Psoas muscle (tissue), 8 donors: ENCODE data around the gene EPHB1. TPM values are rescaled to one million over a fixed set of nuclear protein-coding genes. Genes with fewer than 3 reads are reported as not detected.

ENCODE experiments used
- ATAC-seq, 4 donors: fragments of 200-7000 bp; cut with Tn5 transposase; one replicate each; pipeline ENCODE4 v1.9.1; 2020; ENCODE audit warnings: moderate library complexity in 3 of 4, mild to moderate bottlenecking in 2 of 4
- DNase-seq, 2 donors: peaks; one replicate each; pipeline ENCODE4 v3.0.0-alpha.2; 2020
- H3K27ac ChIP-seq: fragments of 200-600 bp; one replicate; pipeline ENCODE4 v1.8.0; 2022
- H3K27me3 ChIP-seq, 3 donors: fragments of 200-600 bp in 1 of 3; one replicate each; pipeline versions ENCODE4 v1.6.1 to v1.8.0; 2013 to 2022; ENCODE audit warnings: low read length in 2 of 3, mild to moderate bottlenecking in 2 of 3, moderate library complexity in 1 of 3; ENCODE audit not compliant: insufficient read depth in 3 of 3
- H3K36me3 ChIP-seq, 2 donors: fragments of 200-600 bp in 1 of 2; one replicate each; pipeline versions ENCODE4 v1.6.1 to v1.8.0; 2013 to 2022; ENCODE audit warnings: low read depth in 1 of 2, mild to moderate bottlenecking in 1 of 2, moderate library complexity in 1 of 2; ENCODE audit not compliant: insufficient read depth in 1 of 2
- H3K4me1 ChIP-seq: fragments of 200-600 bp; one replicate; pipeline ENCODE4 v1.8.0; 2022
- H3K4me3 ChIP-seq: fragments of 200-600 bp; one replicate; pipeline ENCODE4 v1.8.0; 2022; ENCODE audit warnings: mild to moderate bottlenecking
- H3K9me3 ChIP-seq: fragments of 200-600 bp; one replicate; pipeline ENCODE4 v1.8.0; 2022
- CTCF ChIP-seq: fragments of 200-600 bp; IDR thresholded peaks from one replicate; pipeline ENCODE4 v1.8.0; 2022; ENCODE audit warnings: antibody characterized with exemption
- WGBS, 3 donors: extraction: QIAGEN DNeasy Blood & Tissue Kit; methylation state at CpG; one replicate each; pipeline versions ENCODE4 v1.1.6 to v1.1.7; 2013; 5-methylcytosine and 5-hydroxymethylcytosine counted together
- intact Hi-C, 2 donors: fragments of 100-400 bp; cut with DNase I; formaldehyde crosslinking; loops; one replicate each; pipeline versions ENCODE4 v1.11.0 to v1.14.2; 2022
- polyA plus RNA-seq, 3 donors: library from polyadenylated mRNA; stranded (reverse); fragments of 200-250 nt; gene quantifications; one replicate each; pipeline ENCODE4 v1.2.3, GENCODE V29; 2013
- total RNA-seq, 4 donors: library from RNA; stranded (reverse); fragmentation: NEBNext Ultra II Directional in 2 of 4; extraction: Animal tissue kit (Norgen Biotek cat#: 25700) in 2 of 4; gene quantifications; one replicate each; pipeline versions ENCODE4 v1.2.1 to v1.2.4, GENCODE V29; 2021 to 2023
- donor health status: healthy with polysubstance abuse.
- donor health status: DM: no; HTN: no; CAD: no; lungs with moderate emphysema.
- donor health status: Bipolar disorder and iron deficiency.
- donor health status: healthy.
- donor health status: DM: yes; HTN: yes; CAD: no.
- donor health status: DM: no; HTN: no; CAD: no.
- donor health status: DM: no; HTN: no; CAD: no.
- donor health status: DM: yes; HTN: yes; CAD: no.

The EPHB1 gene
- total and polyA plus RNA-seq, 7 donors, result 0.85 to 6.3 (median 2.0) TPM

- H3K4me3 ChIP-seq, result no peak overlapping the region
- no peak for DNase-seq
- H3K9me3 ChIP-seq, result no peaks in the 10 kb centered on the region
- no peaks in the 10 kb centered on the region for H3K4me1 ChIP-seq
- no peak for TF ChIP-seq CTCF
- ATAC-seq, result no peak
- H3K27ac ChIP-seq, result no peak overlapping the region
- intact Hi-C loops, result no loop called here
- H3K36me3 ChIP-seq, result no peaks in the 10 kb centered on the region
- H3K27me3 ChIP-seq, result no peaks in the 10 kb centered on the region
- WGBS, 3 donors, result 80 to 87% (median 83%) methylated on average over 2 of the region's 2 CpGs
Observed at GRCh38 chr3:134939978-134940377, 144.9 kb downstream of the EPHB1 start.

- Histone ChIP-seq H3K4me1 (no peaks in the 10 kb centered on the region), H3K9me3 (no peaks in the 10 kb centered on the region), H3K27ac (no peak overlapping the region), H3K36me3 (no peaks in the 10 kb centered on the region), H3K27me3 (no peaks in the 10 kb centered on the region), H3K4me3 (no peak overlapping the region)
- no peak for TF ChIP-seq CTCF
- DNase-seq, result no peak
- 87 to 100% (median 87%) methylated on average over 1 of the region's 1 CpG for WGBS, 3 donors
- intact Hi-C loops, result no loop called here
- ATAC-seq, result no peak
Observed at GRCh38 chr3:134941820-134942219, 146.8 kb downstream of the EPHB1 start.

- TF ChIP-seq CTCF, result no peak
- WGBS, 3 donors, result 91 to 97% (median 91%) methylated on average over 1 of the region's 1 CpG
- DNase-seq, result no peak
- Histone ChIP-seq H3K9me3 (no peaks in the 10 kb centered on the region), H3K27me3 (no peaks in the 10 kb centered on the region), H3K4me3 (no peak overlapping the region), H3K4me1 (no peaks in the 10 kb centered on the region), H3K36me3 (no peaks in the 10 kb centered on the region), H3K27ac (no peak overlapping the region)
- ATAC-seq, result no peak
- intact Hi-C loops, result no loop called here
Observed at GRCh38 chr3:134944429-134944828, 149.4 kb downstream of the EPHB1 start.

GRCh38 chr3:134949150-134949549 lies 154.1 kb downstream of the EPHB1 start:
- H3K27me3 ChIP-seq, result no peaks in the 10 kb centered on the region
- 84 to 100% (median 97%) methylated on average over 2 of the region's 2 CpGs for WGBS, 3 donors
- H3K4me3 ChIP-seq, result no peak overlapping the region
- intact Hi-C loops, result no loop called here
- H3K27ac ChIP-seq, result no peak overlapping the region
- TF ChIP-seq CTCF, result no peak
- H3K9me3 ChIP-seq, result peaks cover 4% of the 10 kb centered on the region
- no peak for ATAC-seq
- no peaks in the 10 kb centered on the region for H3K4me1 ChIP-seq
- H3K36me3 ChIP-seq, result peaks cover 3 to 10% of the 10 kb centered on the region in 2 donors
- no peak for DNase-seq

GRCh38 chr3:134952371-134952770 lies 157.3 kb downstream of the EPHB1 start:
- DNase-seq, result no peak
- ATAC-seq, result no peak
- Histone ChIP-seq H3K27ac (no peak overlapping the region), H3K9me3 (peaks cover 4% of the 10 kb centered on the region), H3K4me3 (no peak overlapping the region), H3K36me3 (peaks cover 3 to 10% of the 10 kb centered on the region in 2 donors), H3K4me1 (no peaks in the 10 kb centered on the region), H3K27me3 (no peaks in the 10 kb centered on the region)
- WGBS, 3 donors, result 16 to 57% (median 17%) methylated on average over 1 of the region's 1 CpG
- intact Hi-C loops, result loop anchor here in 1 of 2 donors (5.0 kb wide), 1 partner anchor 40 kb away; no protein-coding TSS in a partner anchor
- TF ChIP-seq CTCF, result no peak
